ENCODE data around the gene TMEM255B.
A peak's percentile ranks its signal among the peaks of the same experiment; 100 is the strongest.
"Not testable (repeated sequence)": the region's sequence is repeated elsewhere in the genome, so short reads cannot be mapped to it uniquely, and the experiment has no call there.

Gene TMEM255B

DNA sequence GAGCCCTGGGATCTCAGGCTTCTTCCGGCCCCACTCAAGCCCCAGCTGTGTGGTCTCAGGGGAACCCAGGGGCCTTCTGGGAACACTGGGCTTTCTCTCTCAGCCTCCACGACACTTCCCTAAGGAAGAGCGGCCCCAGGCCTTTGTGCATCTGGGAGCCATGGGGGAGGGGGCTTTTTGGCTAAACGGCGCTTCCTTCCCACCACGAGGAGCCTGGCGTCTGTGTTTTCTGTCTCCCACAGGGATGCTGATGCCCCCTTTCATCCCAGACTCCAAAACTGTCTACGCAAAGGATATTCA is 24.2 kb upstream of the TMEM255B start:
- no peak for DNase-seq (ENCODE audit: low read depth)

DNA sequence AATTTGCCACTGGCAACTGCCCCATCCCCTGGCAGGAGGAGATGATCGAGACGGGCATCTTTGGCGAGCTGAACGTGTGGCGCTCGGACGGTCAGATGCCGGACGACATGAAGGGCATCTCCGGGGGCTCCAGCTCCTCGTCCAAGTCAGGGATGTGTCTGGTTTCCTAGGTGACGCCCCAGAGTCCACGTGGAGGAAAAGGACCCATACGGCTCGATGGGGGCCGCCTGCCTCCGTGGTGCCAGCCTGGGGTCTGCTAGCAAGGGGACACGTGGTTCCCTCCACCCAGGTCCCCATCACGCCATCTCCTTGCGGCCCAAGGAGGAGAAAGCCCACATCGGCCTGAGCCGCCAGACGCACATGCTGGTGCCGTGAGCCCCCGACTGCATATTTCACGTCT is 23.8 kb upstream of the TMEM255B start:
- DNase-seq (ENCODE audit: low read depth), result no peak

DNA sequence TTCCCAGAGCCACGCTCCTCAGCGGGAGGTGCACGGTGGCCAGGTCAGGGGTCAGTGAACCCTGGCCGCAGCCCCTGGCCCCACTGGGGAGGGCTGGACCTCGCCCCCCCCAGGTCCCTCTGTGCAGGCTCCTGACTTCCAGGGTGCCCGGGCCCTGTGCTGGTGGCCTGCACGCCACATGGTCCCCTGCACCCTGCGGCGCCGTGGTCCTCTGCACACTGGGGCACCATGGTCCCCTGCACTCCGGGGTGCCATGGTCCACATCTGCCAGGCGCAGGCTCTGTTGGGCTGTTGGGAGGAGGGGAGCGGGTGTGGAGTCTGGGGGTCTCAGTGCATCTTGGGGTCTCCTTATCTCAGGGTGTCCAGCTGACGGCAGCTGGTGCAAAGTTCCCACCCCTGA is 23.3 kb upstream of the TMEM255B start:
- no peak for DNase-seq (ENCODE audit: low read depth)

DNA sequence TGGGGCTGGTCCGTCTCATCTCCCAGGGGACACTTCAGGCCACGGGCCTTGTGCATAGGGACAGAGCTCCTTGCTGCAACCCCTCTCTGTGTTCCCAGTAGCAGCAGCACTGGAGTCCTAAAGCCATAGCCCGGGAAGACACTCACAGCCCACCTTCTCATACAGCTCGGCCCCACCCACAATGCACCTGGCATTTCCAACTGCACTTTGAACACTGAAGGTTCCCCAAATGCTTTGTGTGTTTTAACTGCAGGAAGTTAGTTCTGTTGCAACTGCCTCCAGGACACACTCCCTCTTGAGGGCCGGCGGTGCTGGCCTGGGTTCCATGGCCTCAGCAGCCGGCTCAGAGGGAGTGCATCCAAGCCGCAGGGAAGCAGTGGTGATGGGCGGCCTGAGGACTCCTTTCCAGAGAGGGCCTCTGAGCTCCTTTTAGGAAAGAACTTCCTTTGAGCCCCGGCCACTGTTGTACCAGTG is 22.7 kb upstream of the TMEM255B start:
- no peak for DNase-seq (ENCODE audit: low read depth)

DNA sequence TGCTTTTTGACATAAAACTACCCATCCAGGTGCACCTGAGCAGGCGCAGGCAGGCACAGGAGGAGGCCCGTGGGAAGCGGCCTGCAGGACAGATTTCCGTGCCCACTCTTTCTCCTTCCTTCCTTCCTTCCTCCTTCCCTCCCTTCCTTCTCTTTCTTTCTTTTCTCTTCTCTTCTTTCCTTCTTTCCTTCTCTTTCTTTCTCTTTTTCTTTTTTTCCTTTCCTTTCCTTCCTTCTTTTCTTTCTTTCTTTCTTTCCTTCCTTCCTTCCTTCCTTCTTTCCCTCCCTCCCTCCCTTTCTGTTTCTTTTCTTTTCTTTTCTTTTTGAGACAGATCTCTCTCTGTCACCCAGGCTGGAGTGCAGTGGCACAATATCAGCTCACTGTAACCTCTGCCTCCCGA is 21.2 kb upstream of the TMEM255B start:
- no peak for DNase-seq (ENCODE audit: low read depth)

DNA sequence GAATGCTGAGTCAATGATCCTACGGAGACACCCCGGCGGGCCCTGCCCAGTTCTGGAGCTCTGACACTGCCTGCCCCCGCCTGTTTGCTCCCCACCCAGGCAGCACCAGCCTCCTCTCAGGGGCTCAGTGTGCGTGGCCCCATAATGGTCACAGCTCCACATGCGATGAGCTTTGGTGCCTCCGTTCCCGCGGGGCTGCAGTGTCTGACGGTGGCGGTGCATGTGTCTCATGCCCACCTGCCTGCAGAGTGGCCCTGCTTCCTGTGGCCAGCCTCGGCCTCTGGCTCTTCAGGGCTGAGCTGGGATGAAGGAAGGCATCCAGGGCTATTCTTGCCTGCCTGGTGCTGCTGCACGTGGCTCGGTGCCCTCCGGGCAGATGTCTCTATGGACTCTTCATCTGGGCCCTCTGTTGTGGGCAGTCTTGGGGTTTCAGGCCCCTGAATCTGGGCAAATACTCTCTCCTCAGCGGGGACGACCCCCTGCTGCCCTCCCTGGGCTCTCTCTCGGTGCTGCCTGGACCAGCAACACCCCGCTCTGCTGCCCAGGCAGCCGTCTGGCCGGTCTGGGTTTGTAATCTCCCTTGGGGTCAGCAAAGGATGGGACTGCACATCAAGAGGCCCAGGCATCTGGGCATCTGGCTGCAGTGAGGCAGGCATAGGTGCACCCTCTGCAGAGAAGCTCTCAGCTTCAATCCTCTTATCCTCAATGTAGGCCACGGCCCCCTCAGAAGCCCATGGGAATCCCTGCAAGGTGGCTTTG is 19.3 kb upstream of the TMEM255B start:
- no peak for DNase-seq (ENCODE audit: low read depth)

DNA sequence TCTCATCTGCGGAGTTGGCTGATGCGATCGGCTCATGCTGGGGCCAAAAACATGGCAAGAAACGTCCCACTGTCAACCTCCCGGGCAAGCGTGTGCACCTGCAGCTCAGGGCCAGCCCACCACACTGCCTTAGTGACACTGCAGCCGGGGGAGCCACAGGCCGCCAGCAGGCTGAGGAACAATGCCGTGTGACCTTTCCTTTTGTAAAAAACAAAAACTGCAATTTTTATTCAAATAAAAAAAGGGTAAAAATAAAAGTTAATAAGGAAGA is 18.8 kb upstream of the TMEM255B start:
- DNase-seq (ENCODE audit: low read depth), result no peak

DNA sequence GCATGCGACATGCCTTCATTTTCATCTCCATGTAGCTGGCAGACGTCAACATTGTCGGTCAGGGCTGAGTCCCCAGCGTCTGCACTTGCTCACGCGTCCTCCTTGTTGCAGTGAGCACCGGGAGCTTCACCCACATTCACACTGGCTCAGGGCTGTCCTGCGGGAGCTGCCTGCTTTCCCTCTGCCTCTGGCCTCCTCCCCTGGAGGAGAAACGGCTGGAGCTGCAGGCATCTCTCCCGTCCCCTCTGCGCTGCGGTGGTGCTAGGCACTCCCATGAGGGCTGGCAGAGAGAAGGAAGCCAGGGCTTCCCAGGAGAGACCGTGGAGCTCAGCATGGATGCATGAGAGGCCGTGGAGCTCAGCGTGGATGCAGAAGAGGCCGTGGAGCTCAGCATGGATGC is 18.4 kb upstream of the TMEM255B start:
- no peak for DNase-seq (ENCODE audit: low read depth)

DNA sequence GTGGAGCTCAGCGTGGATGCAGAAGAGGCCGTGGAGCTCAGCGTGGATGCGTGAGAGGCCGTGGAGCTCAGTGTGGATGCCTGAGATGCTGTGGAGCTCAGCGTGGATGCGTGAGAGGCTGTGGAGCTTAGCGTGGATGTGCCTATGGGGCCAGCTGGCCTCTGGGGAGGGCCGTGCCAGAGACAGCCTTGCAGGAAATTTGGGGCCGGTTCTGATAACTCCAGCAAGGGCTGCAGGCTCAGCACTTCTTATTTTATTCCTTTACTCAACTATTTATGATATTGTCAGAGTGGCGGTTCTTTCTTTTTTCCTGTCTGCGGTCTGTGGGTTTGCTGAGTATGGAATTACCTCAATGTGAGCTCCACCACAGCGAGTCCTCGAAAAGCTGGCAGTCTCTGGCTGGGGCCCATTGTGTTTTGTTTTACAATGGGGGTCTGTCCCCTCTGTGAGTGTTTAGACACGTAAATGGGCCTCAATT is 17.8 kb upstream of the TMEM255B start:
- no peak for DNase-seq (ENCODE audit: low read depth)

DNA sequence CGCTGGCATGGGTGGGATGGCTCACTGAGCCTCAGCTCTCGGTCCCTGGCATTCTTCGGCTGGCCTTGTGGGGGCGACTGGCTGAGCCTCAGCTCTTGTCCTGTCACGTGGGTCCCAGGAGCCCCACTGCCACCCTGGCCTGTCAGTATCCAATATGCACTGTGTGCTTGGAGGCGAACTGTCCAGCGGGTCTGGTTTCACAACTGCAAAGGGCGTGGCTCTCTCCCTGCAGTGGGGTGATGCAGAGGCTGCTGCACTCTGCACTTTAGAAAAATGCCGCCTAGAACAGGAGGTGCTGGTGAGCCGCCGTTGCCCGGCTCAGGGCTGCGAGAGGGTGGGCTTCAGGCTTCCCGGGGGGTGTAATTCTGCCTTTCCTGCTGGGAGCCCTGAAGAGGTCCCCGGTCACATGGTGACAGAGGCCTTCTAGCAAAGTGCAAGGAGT is 17.0 kb upstream of the TMEM255B start:
- DNase-seq (ENCODE audit: low read depth), result peak; percentile 39

DNA sequence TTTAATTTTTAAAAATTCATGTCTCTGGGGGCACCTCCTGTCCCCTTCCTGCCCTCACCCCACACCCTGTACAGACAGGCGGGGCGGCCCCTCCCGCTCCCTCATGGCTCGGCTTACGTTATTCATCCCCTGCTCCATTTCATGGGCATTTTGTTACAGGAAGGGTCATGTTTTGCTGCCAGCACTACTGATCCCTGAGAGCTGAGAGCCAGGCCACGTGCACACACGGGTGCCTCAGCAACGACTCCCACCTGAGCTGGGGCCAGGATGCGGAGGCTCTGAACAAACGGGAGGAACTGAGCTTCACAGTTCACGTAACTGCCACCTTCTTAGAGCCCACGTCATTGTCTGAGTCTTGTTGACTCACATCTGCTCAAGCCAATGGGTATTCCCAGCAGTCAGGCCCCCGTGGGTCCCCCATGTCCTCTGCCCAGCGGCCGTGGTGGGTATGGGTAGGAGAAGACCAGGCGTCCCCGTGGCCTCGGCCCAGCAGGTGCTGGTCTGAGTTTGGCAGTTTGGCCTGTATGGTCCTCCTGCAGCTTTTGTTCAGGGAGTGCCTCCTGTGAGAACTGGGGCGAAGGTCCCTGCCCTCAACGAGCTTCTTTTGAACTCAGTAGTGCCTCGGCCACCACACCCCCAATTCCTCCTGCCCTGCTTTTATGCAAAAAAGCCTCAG is 16.4 kb upstream of the TMEM255B start:
- DNase-seq (ENCODE audit: low read depth), result no peak

DNA sequence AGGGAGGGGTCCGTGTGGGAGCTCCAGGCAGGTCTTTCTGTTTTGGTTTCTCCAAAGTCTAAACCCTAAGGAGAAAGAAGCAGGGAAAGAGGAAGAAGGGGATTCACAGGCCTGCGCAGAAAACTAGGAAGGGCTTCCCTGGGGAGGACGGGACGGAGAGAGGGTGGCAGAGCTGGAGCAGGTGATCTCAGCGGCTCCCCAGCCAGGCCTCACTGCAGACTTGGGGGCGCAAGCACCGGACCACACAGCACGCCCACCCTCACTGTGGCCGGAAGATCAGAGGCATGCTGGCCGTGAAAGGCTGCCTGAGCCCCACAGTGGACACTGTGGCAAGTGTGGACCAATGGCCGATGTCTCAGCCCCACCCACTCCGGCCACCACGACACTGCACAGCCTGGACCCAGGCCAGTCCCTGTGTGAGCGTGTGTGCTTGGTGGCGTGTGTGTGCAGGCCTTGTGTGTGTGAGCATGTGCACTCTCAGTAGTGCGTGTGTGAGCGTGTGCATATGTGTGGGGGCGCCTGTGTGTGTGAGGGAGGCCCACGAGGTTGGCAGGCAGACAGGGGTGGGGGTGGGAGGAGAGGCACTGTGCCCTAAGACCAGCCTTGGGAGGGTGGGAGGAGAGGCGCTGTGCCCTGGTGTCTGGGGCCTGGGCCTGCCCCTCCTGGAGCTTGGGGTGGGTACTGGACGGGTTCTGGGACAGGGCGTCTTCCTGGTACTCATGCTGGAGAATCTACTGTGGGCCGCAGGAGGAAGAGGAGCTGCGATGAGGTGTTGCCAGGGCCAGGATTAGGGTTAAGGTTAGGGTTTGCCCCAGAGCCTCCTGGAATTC is 15.4 kb upstream of the TMEM255B start:
- DNase-seq (ENCODE audit: low read depth), result no peak

DNA sequence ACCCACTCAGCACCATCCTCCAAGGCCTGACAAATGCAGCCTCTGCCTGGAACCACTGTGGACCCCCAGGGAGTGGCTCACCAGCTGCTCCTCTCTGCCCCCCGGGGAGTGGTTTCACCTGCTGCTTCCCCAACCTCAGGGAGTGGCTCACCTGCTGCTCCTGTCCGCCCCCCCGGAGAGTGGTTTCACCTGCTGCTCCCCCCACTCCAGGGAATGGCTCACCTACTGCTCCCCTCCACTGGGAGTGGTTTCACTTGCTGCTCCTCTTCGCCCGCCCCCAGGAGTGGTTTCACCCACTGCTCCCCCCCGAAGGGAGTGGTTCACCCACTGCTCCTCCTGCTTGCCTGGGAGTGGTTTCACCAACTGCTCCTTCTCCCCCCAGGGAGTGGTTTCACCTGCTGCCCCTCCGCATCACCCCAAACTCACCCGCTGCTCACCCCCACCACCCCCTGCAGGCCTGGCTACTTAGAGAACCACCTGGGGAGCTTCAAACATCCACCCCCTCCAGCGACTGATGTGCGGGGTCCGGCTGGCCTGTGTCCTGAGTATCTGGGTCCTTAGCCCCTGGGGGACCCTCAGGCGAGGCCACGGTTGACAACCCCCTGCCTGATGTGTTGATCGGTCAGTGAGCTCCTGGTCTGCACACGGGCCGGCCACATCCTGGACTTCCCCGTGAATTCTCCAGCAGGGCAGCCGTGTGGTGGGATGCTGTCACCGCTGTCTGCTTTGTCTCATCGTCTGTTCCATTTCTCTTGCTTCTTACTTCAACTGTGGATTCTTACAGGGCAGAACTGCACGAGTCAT is 14.6 kb upstream of the TMEM255B start:
- DNase-seq (ENCODE audit: low read depth), result no peak

DNA sequence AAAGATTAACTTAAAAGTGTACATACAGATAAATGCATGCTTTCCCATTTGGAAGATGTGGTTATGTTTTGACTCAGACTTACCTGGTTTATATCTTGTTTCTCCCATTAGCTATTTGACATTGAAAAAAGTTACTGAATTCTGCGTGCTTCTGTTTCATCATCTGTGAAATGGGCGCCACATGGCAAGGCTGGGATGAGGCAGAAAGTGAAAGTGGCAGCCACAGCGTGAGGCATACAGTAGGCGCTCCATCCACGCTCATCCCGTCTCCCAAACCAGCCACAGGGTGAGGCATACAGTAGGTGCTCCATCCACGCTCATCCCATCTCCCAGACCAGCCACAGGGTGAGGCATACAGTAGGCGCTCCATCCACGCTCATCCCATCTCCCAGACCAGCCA is 14.0 kb upstream of the TMEM255B start:
- no peak for DNase-seq (ENCODE audit: low read depth)

DNA sequence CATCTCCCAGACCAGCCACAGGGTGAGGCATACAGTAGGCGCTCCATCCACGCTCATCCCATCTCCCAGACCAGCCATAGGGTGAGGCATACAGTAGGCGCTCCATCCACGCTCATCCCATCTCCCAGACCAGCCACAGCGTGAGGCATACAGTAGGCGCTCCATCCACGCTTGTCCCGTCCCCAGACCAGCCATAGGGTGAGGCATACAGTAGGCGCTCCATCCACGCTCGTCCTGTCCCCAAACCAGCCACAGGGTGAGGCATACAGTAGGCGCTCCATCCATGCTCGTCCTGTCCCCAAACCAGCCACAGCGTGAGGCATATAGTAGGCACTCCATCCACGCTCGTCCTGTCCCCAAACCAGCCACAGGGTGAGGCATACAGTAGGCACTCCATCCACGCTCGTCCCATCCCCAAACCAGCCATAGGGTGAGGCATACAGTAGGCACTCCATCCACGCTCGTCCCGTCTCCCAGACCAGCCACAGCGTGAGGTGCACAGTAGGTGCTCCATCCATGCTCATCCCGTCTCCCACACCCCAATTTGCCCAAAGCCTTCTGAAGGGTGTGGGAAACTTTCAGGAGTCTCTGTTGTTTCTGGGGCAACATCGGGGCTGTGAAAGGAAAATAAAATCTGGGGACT is 13.4 kb upstream of the TMEM255B start:
- not testable (repeated sequence) for DNase-seq (ENCODE audit: low read depth)

DNA sequence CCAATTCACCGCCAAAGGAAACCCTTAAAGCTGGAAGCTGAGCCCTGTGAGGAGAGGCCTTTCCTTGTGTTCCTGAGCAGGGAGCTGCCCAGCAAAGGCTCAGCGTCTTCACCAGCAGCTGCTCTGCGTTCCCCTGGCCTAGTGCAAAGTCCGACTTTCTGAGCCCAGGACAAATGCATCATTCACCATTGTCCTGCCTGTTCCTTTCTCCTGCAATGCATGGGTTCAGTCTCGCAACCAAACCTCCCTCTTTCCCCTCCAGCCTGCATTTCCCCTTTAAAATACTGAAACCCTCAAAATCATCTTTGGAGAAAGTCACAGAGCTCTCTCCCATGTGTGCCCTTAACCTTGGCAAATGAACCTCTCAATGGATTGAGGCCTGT is 12.9 kb upstream of the TMEM255B start:
- DNase-seq (ENCODE audit: low read depth), result no peak

DNA sequence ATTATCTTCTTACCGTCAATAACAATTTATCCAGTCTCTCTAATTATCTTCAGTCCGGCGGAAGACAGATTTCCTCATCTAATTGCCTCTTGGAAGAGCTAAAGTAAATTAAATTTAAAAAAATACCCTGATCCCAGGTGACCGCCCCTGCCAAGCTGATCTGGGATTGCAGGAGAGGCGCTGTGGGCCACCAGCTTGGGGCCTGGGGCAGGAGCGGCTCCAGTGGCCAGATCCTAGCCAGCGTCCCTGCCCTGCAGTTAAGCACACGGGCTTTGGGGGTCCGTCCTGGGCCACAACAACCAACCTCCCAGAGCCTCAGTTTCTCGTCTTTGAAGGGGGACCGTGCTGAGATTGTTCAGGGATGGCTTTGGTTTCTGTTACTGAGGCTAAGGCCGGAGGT is 12.4 kb upstream of the TMEM255B start:
- DNase-seq (ENCODE audit: low read depth), result no peak

DNA sequence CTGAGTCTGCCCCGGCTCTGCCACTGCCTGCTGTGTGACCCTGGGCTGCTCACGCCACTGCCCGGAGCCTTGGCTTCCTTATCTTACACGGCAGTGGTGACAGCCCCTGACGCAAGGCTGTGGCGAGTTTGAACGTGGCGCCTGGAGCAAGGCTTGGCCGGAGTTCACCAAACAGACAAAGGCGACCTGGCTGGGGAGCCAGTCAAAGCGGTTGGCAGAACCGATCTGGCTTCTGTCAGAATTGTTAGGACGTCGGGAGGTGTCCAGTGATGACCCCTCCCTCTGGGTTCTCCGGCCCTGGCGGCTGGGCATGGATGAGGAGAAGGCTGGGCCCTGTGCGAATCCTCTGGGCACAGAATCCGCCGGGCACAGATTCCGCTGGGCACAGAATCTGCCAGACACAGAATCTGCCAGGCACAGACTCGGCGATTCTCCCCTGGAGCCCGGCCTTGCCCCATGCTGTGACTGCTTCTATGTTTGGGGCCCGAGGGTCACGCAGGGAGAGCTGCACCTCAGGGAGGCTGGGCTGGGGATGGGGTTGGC is 11.7 kb upstream of the TMEM255B start:
- no peak for DNase-seq (ENCODE audit: low read depth)

DNA sequence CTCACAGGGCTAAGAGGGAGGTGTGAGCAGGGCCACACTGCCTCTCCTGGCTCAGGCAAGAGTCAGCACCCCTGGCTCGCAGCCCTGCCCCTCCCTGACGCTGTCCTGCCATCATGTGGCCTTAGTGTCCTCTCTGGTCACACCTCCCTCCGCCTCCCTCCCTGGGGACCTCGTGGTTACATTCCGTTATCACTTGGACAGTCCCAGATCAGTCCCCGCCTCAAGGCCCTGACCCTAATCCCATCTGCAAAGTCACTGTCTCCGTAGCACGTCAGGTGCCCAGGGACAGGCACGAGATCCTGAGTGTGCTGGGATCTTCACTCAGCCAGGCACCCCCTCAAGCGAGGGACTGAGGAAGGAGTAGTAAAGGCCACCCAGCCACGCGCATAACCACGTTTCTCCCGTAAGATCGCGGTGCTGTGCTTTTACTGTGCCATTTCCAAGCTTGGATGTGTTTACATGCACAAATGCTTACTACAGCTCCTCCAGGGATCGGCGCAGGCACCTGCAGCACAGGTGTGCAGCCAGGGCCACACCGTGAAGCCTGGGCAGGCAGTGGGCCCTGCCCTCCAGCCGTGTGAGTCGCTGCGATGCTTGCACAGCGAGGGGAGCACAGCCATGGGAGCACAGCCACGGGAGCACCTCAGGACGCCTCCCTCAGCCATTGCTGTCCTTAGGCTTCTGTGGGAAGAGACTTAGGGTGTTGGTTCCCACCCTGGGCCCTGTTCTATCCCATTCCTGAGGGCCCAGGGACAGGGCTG is 10.7 kb upstream of the TMEM255B start:
- no peak for DNase-seq (ENCODE audit: low read depth)

DNA sequence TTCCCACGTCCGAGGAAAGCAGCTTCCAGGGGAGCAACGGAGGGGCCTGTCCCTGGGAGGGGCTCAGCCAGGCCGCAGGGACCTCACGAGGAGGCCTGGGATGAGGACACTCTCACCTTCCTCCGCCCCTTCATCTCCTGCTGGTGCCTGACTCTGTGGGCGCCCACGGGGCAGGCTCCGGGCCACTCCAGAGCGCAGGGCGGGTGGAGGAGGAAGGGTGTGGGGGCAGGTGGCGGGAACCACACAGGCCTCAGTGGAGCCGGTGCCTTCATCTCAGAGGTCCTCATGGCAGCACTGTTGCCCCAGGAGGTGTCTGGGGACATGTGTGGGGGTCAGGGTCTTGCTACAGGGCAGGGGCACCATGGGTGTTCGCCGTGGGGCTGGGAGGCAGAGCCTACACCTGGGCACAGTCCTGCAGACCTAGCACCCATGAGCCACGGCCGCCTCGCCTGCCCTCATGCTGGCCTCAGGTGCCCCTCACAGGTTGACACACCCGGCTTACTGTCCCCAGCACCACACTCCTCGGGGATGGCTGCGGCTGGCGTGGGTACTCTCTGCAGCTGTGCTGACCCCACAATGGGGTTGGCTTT is 10.1 kb upstream of the TMEM255B start:
- DNase-seq (ENCODE audit: low read depth), result no peak

Data from fibroblast of the conjunctiva (primary cell).